H1 (cell line): ENCODE results near the gene MDFIC. TPM values are rescaled to one million over a fixed set of nuclear protein-coding genes. Genes with fewer than 3 reads are reported as not detected.

Experiments
- CTCF ChIA-PET: fragments of 300-600 bp; sonication (Branson Sonifier 250); formaldehyde crosslinking; loops from one replicate; lab custom pipeline; 2021; ENCODE audit not compliant: partially characterized antibody; lab: Charles Lee
- POLR2A ChIA-PET: fragments of 300-600 bp; sonication (Branson Sonifier 250); formaldehyde crosslinking; loops from one replicate; lab custom pipeline; 2021; ENCODE audit warnings: inconsistent platforms; ENCODE audit not compliant: partially characterized antibody; lab: Charles Lee
- DNase-seq, 2 experiments: peaks; one replicate each; pipeline versions ENCODE4 v3.0.0 to v3.0.0-alpha.2; 2010 to 2022; ENCODE audit warnings: low spot score in 2 of 2, low read depth in 1 of 2, mixed read lengths in 1 of 2
- FAIRE-seq: peaks from 2 replicates; lab custom pipeline; 2011; peaks lifted over from hg19 to GRCh38; lab: Jason Lieb, UNC
- H2AFZ ChIP-seq: 2 replicates; pipeline ENCODE4 v1.8.1; 2012; ENCODE audit warnings: low read length, inconsistent platforms
- H2AK5ac ChIP-seq: 2 replicates; pipeline ENCODE4 v1.6.1; 2013; ENCODE audit warnings: low read depth, low read length
- H2BK120ac ChIP-seq: replicated peaks from 2 replicates; pipeline ENCODE3; 2013; ENCODE audit warnings: low read depth, low read length, inconsistent platforms
- H2BK12ac ChIP-seq: 2 replicates; pipeline ENCODE4 v1.6.1; 2013; ENCODE audit warnings: low read depth, low read length
- H2BK15ac ChIP-seq: 2 replicates; pipeline ENCODE4 v1.6.1; 2013; ENCODE audit warnings: low read length
- H2BK20ac ChIP-seq: 2 replicates; pipeline ENCODE4 v1.6.1; 2013; ENCODE audit warnings: low read length
- H2BK5ac ChIP-seq: 2 replicates; pipeline ENCODE4 v1.6.1; 2013; ENCODE audit warnings: low read depth, low read length
- H3K14ac ChIP-seq: 2 replicates; pipeline ENCODE4 v1.6.1; 2013; ENCODE audit warnings: inconsistent platforms; ENCODE audit not compliant: insufficient read length
- H3K18ac ChIP-seq: 2 replicates; pipeline ENCODE4 v1.6.1; 2013; ENCODE audit warnings: low read length; ENCODE audit errors: extremely low read depth
- H3K23ac ChIP-seq: 2 replicates; pipeline ENCODE4 v1.6.1; 2013; ENCODE audit warnings: inconsistent platforms; ENCODE audit not compliant: insufficient read length
- H3K23me2 ChIP-seq: 2 replicates; pipeline ENCODE4 v1.6.1; 2013; ENCODE audit warnings: low read depth, low read length
- H3K27ac ChIP-seq: 2 replicates; pipeline ENCODE4 v1.6.1; 2011; ENCODE audit warnings: low read depth, low read length, inconsistent platforms
- H3K27me3 ChIP-seq, 4 experiments: replicated peaks in 1 of 4; 1 replicate in 1 of 4; 2 replicates in 3 of 4; pipeline versions ENCODE4 v1.6.1 to v1.8.1; 2011 to 2013; ENCODE audit warnings: low read length in 3 of 4, mild to moderate bottlenecking in 3 of 4, inconsistent platforms in 2 of 4, mixed read lengths in 2 of 4, moderate library complexity in 1 of 4; ENCODE audit not compliant: control insufficient read depth in 3 of 4, insufficient read depth in 3 of 4; ENCODE audit errors: extremely low read depth in 1 of 4
- H3K36me3 ChIP-seq, 4 experiments: 2 replicates each; pipeline versions ENCODE4 v1.6.1 to v1.8.1; 2011 to 2013; ENCODE audit warnings: mild to moderate bottlenecking in 4 of 4, low read length in 3 of 4, moderate library complexity in 2 of 4, control low read depth in 1 of 4, inconsistent platforms in 1 of 4; ENCODE audit not compliant: insufficient read depth in 4 of 4, control insufficient read depth in 2 of 4
- H3K4ac ChIP-seq: replicated peaks from 2 replicates; pipeline ENCODE3; 2013; ENCODE audit warnings: low read length, low read depth, mixed read lengths, inconsistent platforms; ENCODE audit not compliant: insufficient read length
- H3K4me1 ChIP-seq, 4 experiments: replicated peaks in 1 of 4; 1 replicate in 1 of 4; 2 replicates in 3 of 4; pipeline versions ENCODE4 v1.6.1 to v1.8.1; 2011 to 2013; ENCODE audit warnings: low read length in 3 of 4, inconsistent platforms in 2 of 4, mixed read lengths in 1 of 4; ENCODE audit not compliant: insufficient read depth in 4 of 4, control insufficient read depth in 3 of 4
- H3K4me2 ChIP-seq, 2 experiments: 2 replicates each; pipeline versions ENCODE4 v1.6.1 to v1.8.1; 2011 to 2013; ENCODE audit warnings: low read depth in 2 of 2, low read length in 2 of 2, control low read depth in 1 of 2, inconsistent platforms in 1 of 2, mild to moderate bottlenecking in 1 of 2; ENCODE audit not compliant: insufficient read depth in 1 of 2
- H3K4me3 ChIP-seq, 4 experiments: fragments of 200-600, 300-600 bp in 1 of 4; sonication (generic), shearing (Covaris generic), sonication (Bioruptor Twin) in 1 of 4; 2 replicates each; pipeline versions ENCODE4 v1.5.1 to v1.8.1; 2011 to 2016; ENCODE audit warnings: low read length in 4 of 4, low read depth in 3 of 4, control low read depth in 2 of 4, inconsistent platforms in 2 of 4, mild to moderate bottlenecking in 2 of 4, mixed read lengths in 1 of 4, moderate library complexity in 1 of 4; ENCODE audit not compliant: insufficient read depth in 2 of 4; ENCODE audit errors: extremely low read depth in 1 of 4
- H3K56ac ChIP-seq: replicated peaks from 2 replicates; pipeline ENCODE3; 2013; ENCODE audit warnings: low read depth, mild to moderate bottlenecking, mixed read lengths, low read length, inconsistent platforms; ENCODE audit not compliant: insufficient read length
- H3K79me1 ChIP-seq: 2 replicates; pipeline ENCODE4 v1.6.1; 2013; ENCODE audit warnings: low read depth, low read length, control low read depth
- H3K79me2 ChIP-seq, 2 experiments: 2 replicates each; pipeline versions ENCODE4 v1.6.1 to v1.8.1; 2012 to 2013; ENCODE audit warnings: low read length in 2 of 2, mild to moderate bottlenecking in 2 of 2, inconsistent platforms in 1 of 2; ENCODE audit not compliant: insufficient read depth in 2 of 2, control insufficient read depth in 1 of 2
- H3K9ac ChIP-seq, 4 experiments: replicated peaks in 1 of 4; 1 replicate in 1 of 4; 2 replicates in 3 of 4; pipeline versions ENCODE4 v1.6.1 to v1.8.1; 2011 to 2013; ENCODE audit warnings: low read depth in 3 of 4, low read length in 3 of 4, control low read depth in 2 of 4, mild to moderate bottlenecking in 2 of 4, moderate library complexity in 2 of 4, inconsistent platforms in 1 of 4; ENCODE audit errors: extremely low read depth in 1 of 4
- H3K9me3 ChIP-seq, 2 experiments: 2 replicates each; pipeline versions ENCODE4 v1.6.1 to v1.8.1; 2012 to 2013; ENCODE audit warnings: mild to moderate bottlenecking in 2 of 2, moderate library complexity in 2 of 2, control low read depth in 1 of 2, inconsistent platforms in 1 of 2, low read depth in 1 of 2, low read length in 1 of 2, mixed read lengths in 1 of 2; ENCODE audit not compliant: insufficient read depth in 2 of 2
- H4K20me1 ChIP-seq, 2 experiments: replicated peaks in 1 of 2; 2 replicates each; pipeline versions ENCODE3 to v1.8.1; 2011 to 2013; ENCODE audit warnings: inconsistent platforms in 2 of 2, low read length in 2 of 2, mild to moderate bottlenecking in 1 of 2; ENCODE audit not compliant: insufficient read depth in 2 of 2, control insufficient read depth in 1 of 2
- H4K5ac ChIP-seq: 2 replicates; pipeline ENCODE4 v1.6.1; 2013; ENCODE audit warnings: low read length, low read depth, mixed read lengths, inconsistent platforms; ENCODE audit not compliant: insufficient read length
- H4K8ac ChIP-seq: 2 replicates; pipeline ENCODE4 v1.8.0; 2013; ENCODE audit warnings: mild to moderate bottlenecking, moderate library complexity, low read length, inconsistent platforms; ENCODE audit not compliant: insufficient read depth; ENCODE audit errors: extremely low read depth
- H4K91ac ChIP-seq: replicated peaks from 2 replicates; pipeline ENCODE3; 2013; ENCODE audit warnings: low read length, mixed read lengths, inconsistent platforms; ENCODE audit not compliant: insufficient read length
- POLR2A ChIP-seq, 2 experiments: IDR thresholded peaks; 1 replicate in 1 of 2; 2 replicates in 1 of 2; pipeline ENCODE4 v1.6.1; 2011; ENCODE audit warnings: low read depth in 2 of 2, low read length in 2 of 2, mild to moderate bottlenecking in 2 of 2; ENCODE audit errors: control extremely low read depth in 1 of 2
- polyA plus RNA-seq, 7 experiments: library from polyadenylated mRNA; depleted of rRNA in 3 of 7; stranded (reverse) in 5 of 7; unstranded in 2 of 7; fragments of >200 nt in 5 of 7; fragments of 200-250 nt in 2 of 7; gene quantifications; 1 replicate in 5 of 7; 2 replicates in 1 of 7; 4 replicates in 1 of 7; pipeline versions ENCODE4 v1.2.1 to v1.2.3, GENCODE V29; 2011 to 2013; ENCODE audit warnings: missing spikeins in 2 of 7, mixed read lengths in 2 of 7
- total RNA-seq: library from RNA; stranded (reverse); fragmentation: NEBNext Ultra II Directional; extraction: Animal tissue kit (Norgen Biotek cat#: 25700); gene quantifications from 2 replicates; pipeline ENCODE4 v1.2.1, GENCODE V29; 2021
- TF ChIP-seq, protein P1 (sequence below): IDR thresholded peaks from 2 replicates; pipeline ENCODE4 v1.6.1; 2011; ENCODE audit warnings: low read length, improper control_type of control experiment

MDFIC gene
- total and polyA plus RNA-seq, 2 of the 8 experiments (the other 6 are each of a cell fraction or from before 2014, with no cell fraction given), result 2.3 to 11.4 TPM

DNA sequence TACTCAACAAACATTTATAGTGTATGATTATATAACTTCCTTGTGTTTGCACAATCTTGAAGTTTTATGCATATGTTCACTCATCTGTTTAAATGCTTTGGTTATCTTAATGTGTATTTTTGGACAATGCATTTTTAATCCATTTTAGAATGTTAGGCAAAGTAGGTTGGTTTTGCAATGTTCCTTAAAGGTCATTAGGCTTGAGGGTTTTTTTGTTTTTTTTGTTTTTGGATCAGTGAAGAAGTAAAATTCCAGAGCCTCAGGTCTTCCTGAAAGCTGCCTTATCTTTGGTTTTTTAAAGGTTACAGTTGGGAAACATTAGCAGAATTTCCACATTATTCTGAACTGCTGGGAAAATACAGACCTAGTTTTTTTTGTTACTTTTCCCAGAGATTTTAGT lies 12.8 kb downstream of the MDFIC start:
- POLR2A ChIA-PET, result no interaction called here
- no peak overlapping the region for H2BK15ac ChIP-seq
- no peaks in the 10 kb centered on the region for H3K27me3 ChIP-seq
- H2AFZ ChIP-seq, result no peak overlapping the region
- H3K79me2 ChIP-seq, result no peaks in the 10 kb centered on the region; a peak in 1 of 4 replicates
- H3K23ac ChIP-seq, result no peak overlapping the region
- no peaks in the 10 kb centered on the region for H3K23me2 ChIP-seq
- H3K4me3 ChIP-seq, result no peak overlapping the region
- H3K27ac ChIP-seq, result no peak overlapping the region
- no peak overlapping the region for H2BK120ac ChIP-seq
- H4K5ac ChIP-seq, result no peak overlapping the region
- no peak overlapping the region for H3K4me2 ChIP-seq
- H2AK5ac ChIP-seq, result no peak overlapping the region
- no peak for FAIRE-seq
- H3K9me3 ChIP-seq, result no peaks in the 10 kb centered on the region
- H3K56ac ChIP-seq, result peak overlapping the region; percentile 65
- H4K91ac ChIP-seq, result no peak overlapping the region
- peaks cover 0 to 4% (median 0%) of the 10 kb centered on the region in 4 experiments; a peak in 1 of 7 replicates for H3K4me1 ChIP-seq
- CTCF ChIA-PET, result no interaction called here
- DNase-seq, result no peak
- no peak overlapping the region for H3K9ac ChIP-seq
- no peak overlapping the region for H3K18ac ChIP-seq
- H3K14ac ChIP-seq, result no peak overlapping the region
- no peak overlapping the region for H3K4ac ChIP-seq
- no peaks in the 10 kb centered on the region for H4K20me1 ChIP-seq
- no peaks in the 10 kb centered on the region; a peak in 1 of 8 replicates for H3K36me3 ChIP-seq
- no peak overlapping the region for H2BK12ac ChIP-seq
- H4K8ac ChIP-seq, result no peak overlapping the region
- no peaks in the 10 kb centered on the region for H3K79me1 ChIP-seq
- H2BK5ac ChIP-seq, result no peak overlapping the region
- no peak overlapping the region for H2BK20ac ChIP-seq
- TF ChIP-seq POLR2A (IDR thresholded peaks at IDR 0.05; ENCODE audit: control extremely low read depth in 1 of 2, low read depth in 2 of 2, low read length in 2 of 2), result no peak
- TF ChIP-seq, protein P1, sequence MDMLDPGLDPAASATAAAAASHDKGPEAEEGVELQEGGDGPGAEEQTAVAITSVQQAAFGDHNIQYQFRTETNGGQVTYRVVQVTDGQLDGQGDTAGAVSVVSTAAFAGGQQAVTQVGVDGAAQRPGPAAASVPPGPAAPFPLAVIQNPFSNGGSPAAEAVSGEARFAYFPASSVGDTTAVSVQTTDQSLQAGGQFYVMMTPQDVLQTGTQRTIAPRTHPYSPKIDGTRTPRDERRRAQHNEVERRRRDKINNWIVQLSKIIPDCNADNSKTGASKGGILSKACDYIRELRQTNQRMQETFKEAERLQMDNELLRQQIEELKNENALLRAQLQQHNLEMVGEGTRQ, result no peak
